ENCODE measurements around the gene CD247.

CD247 gene

GRCh38 chr1:167455786-167456446 lies 62.4 kb downstream of the CD247 start:
- peak; percentile 68 for DNase-seq

- peak; percentile 84 for DNase-seq
Observed at GRCh38 chr1:167454894-167455785, 63.2 kb downstream of the CD247 start.

DNA sequence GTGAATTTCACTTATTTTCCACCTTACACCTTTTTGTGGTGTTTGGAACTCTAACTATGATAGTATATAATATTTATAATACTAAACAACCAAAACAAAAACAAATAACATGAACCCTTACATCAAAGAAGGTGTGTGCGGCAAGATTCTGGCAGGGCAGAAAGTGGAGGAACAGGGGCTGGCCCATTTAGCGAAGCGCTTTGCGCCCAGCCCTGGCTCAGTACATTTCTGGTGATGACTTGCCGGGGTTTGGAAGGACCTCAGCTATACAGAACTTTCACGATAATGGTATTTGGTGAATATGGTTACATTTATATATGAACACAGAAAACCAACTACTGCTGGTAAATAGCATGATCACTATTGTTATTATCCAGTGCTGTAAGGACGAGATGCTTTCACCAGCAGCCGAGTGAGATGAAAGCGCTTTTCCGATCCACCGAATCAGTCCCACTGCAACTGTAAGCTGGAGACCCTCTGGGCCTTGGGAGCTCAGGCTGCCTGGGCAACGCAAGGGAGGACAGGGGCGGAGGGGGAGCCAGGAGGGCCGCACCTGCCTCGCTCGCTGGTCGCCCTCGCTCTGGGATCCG lies 63.9 kb downstream of the CD247 start:
- peak; percentile 50 for DNase-seq

DNA sequence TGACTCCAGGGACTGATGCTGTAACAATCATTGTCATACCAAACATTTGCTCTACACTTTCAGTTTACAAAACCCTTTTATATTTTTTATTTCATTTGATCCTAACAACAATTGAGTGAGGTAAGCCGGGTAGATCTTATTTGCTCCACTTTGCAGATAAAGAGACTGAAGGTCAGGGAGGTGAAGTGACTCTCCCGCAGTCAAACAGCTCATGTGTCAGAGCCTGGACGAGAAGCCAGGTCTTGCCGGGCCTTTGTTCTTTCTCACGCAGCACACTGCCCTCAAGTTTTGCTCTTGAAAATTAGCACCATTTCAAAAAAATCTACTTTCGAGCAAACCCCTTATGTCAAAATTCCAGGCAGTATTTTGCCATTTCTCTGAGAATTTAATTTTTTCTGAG lies 65.2 kb downstream of the CD247 start:
- no peak for DNase-seq

DNA sequence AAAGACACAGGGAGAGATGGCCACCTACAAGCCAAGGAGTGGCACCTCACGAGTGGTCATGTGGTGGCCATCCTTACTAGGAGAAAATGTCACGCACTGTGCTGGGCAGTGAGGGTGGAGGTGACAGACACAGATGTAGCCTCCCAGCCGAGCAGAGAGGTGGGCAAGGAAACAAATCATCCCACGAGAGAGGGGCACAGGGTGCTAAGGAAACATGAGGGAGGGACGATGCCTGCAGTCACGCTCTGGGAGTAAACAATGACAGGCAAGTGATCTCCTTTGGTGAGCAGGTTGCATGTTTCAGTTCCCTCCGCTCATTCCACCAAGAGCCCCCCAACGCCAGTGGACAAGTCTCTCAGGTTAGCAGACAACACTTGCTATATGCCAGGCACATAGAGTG lies 65.8 kb downstream of the CD247 start:
- DNase-seq = no peak

- DNase-seq = peak; percentile 49
Observed at GRCh38 chr1:167450843-167451242, 67.5 kb downstream of the CD247 start.

DNA sequence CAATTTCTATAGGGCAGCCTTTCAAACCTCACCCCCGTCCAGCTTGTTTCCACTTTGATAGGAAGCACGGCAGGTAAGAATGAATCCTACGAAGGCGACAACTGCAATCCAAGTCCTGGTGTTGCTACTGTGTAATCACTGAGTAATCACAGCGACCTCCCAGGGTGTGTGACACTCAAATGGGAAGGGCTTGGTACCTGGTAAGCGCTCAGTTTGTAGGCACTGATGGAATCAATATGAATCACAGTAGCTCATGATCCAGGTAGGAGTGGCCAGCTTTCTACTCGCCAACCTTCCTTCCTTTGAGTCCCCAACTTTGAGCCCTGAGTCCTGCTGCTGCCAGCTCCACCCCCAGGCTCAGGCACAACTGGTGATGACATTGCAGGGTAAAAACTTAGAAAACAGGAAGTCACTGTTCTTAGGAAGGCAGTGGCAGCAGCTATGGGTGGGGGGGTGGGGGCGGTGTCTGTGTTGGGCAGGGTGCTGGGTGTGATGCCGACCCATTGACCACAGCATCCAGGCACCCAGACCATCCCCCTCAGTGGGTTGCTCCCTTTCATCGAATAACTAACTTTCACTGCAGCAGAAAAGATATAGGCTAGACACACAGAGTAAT lies 70.7 kb downstream of the CD247 start:
- DNase-seq = peak; percentile 85

DNA sequence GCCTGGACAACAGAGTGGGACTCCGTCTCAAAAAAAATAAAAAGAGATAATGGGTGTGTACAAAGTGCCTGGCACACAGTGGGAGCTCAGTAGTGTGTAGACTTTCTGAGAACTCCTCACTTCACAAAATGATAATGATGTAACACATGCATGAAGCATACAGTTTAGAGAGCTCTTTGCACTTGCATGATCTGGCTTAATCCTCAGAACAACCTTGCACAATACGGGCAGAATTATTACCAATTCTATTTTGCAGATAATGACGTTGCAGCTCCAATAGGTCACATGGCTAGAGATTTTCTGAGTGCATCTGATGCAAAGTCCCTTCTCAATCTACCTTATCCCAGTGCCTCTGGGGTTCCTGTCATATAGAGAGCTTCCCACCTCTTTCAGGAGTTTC lies 71.4 kb downstream of the CD247 start:
- DNase-seq = no peak

DNA sequence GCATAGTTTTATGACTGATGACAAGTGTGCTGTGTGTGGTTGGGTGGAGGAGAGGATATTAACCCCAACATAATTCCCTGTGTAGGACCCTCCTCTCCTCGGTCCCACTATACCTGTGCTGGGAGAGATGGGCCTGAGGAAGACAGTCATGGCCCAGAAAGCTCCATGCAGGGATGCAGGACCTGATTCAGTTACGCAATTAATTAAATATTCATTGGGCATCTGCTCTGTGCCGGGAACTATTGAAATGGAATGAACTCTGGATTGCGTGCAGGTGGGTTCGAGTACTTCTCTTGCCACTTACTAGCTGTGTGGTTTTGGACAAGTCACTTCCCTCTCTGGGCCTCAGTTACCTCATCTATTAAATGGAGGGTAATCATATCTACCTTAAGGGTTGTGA lies 74.6 kb downstream of the CD247 start:
- no peak for DNase-seq

DNA sequence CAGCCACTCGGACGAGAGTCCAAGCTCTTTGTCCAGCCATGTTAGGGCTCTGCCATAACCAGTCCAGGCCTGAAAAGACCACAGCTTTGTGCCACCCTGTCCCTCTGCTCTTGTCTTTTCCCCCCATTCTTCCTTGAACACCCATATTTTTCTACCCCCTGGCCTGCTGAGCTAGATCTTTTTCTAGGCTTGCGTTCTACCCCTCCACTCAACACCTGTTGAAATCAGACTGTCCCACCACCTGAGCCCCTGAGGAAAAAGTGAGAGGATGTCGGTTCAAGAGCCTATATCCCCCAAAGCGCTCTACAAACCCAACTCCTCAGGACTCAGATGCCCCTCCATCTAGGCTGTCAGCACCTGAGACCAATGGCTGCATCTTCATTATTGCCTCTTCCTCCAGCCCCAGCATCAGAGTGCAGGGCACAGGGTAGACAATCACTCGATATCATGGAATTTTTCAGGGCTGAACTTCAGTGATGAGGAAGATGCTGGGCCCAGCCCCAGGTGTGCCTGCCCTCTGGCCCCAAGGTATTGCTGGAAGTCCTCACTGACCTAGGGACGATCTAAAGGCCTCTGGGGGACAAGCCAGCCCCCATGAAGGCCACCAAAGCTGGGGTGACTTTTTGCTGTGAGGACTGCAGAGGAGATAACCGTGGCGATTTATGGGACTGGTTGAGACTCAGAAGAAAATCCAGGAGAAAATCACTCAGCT lies 75.3 kb downstream of the CD247 start:
- no peak for DNase-seq

- peak; percentile 89 for DNase-seq
Observed at GRCh38 chr1:167442142-167442848, 76.0 kb downstream of the CD247 start.

DNA sequence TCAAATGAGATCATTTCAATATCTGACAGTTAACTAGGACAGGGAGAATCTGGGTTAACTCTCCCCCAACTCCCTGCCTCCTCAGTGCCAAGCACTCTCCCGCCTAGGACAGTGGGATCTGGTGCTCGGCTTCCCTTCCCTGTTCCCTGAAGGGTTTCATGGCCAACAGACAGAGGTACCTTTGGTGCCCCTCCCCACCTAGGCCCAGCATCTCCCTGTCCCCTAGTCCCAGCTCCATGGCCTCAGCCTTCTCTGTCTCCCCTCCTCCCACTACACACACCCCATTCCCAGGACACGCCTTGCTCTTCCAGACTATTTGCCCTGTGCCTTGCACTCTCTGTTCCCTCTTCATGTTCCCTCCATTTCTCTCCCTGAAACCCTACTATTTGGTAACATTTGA lies 77.1 kb downstream of the CD247 start:
- no peak for DNase-seq

- DNase-seq = no peak
Observed at GRCh38 chr1:167440776-167441175, 77.6 kb downstream of the CD247 start.

DNA sequence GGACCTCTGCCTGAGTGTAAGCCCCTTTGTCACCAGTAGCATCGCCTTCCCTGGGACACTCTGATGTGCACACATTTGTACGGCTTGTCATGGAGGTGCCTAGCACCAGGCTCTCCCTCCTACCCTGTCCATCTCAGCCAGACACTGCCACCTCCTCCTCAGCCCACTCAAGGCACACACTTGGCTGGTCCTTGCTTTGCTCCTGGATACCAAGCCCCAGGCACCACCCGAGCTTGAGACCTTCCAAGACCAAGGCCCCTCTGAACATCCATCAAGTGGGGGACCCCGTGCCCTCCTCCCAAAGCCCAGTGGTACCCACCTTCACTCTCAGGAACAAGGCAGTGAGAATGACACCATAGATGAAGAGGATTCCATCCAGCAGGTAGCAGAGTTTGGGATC lies 78.0 kb downstream of the CD247 start:
- DNase-seq = no peak

DNA sequence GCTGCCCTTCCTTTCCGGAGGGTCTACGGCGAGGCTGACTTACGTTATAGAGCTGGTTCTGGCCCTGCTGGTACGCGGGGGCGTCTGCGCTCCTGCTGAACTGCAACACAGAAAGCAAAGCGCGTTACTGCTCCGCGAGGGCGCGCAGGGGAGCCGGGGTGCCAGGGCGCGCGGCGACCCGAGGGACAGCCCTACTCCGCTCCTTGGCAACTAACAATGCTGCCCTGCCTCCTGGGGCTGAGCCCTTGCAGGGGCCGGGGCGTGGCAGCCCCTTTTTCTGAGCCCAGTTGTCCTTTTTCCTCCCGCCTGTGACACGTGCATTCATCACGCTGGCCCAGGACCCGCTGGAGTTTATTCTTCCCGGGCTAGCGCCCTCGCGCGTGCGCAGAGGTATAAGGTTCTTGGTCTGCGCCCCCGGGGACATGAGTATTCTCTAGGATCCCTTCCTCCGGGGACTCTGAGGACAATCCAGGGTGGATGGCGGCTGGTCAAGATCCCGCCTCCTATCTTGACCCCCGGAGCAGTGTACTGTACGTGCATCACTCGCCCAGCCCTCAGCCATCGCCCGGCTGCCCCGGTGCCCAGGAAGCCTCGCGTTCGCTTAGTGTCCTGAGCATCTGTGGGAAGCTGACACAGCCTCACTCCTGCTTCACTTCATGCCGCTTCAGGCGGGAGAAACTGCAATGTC lies 78.9 kb downstream of the CD247 start:
- DNase-seq = no peak

GRCh38 chr1:167438171-167439138 lies 79.9 kb downstream of the CD247 start:
- peak; percentile 46 for DNase-seq

- no peak for DNase-seq
Observed at GRCh38 chr1:167435484-167435883, 82.8 kb downstream of the CD247 start.

GRCh38 chr1:167434306-167434705 lies 84.0 kb downstream of the CD247 start:
- DNase-seq = no peak

DNA sequence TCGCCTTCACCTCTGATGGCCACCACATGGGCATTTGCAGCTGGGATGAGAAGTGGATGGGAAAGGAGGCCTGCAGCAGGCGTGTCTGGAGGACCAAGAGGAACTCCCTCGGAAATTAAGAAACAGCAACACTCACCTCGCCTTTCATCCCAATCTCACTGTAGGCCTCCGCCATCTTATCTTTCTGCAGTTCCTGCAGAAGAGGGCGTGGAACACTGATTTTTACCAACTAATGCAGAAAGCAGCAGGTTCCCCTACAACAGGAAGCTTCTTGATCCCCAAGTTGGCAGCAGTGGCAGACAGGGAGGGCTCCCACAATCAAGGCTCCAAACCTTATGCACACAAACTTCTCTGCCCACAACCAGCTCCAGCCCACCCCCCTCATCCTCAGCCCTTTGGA lies 84.4 kb downstream of the CD247 start:
- no peak for DNase-seq

- no peak for DNase-seq
Observed at GRCh38 chr1:167432780-167433179, 85.5 kb downstream of the CD247 start.
